H1 (cell line): ENCODE results near the gene CYP46A1. TPM values are rescaled to one million over a fixed set of nuclear protein-coding genes. Genes with fewer than 3 reads are reported as not detected.

Experiments used
- CBX5 ChIP-seq: fragments of 300-800, 300-1000 bp; sonication (generic); IDR thresholded peaks from 2 replicates; pipeline ENCODE4 v1.7.1; 2016; ENCODE audit warnings: antibody characterized with exemption, low read length, low read depth
- CBX8 ChIP-seq: fragments of 300-800, 300-1000 bp; sonication (generic); IDR thresholded peaks from 2 replicates; pipeline ENCODE4 v1.7.1; 2016; ENCODE audit warnings: low read depth, low read length, borderline replicate concordance
- CEBPB ChIP-seq: IDR thresholded peaks from 2 replicates; pipeline ENCODE4 v1.6.1; 2012; ENCODE audit warnings: low read depth, low read length
- EZH2 ChIP-seq: fragments of 200-600 bp; sonication (generic); IDR thresholded peaks from 2 replicates; pipeline ENCODE4 v1.7.1; 2012; ENCODE audit warnings: low read depth, mild to moderate bottlenecking, moderate library complexity, low read length, inconsistent platforms; ENCODE audit not compliant: severe bottlenecking
- KDM1A ChIP-seq: fragments of 200-600, 300-600 bp; sonication (generic); IDR thresholded peaks from 2 replicates; pipeline ENCODE4 v1.7.1; 2016; ENCODE audit warnings: mild to moderate bottlenecking, low read length, borderline replicate concordance
- RFX5 ChIP-seq: IDR thresholded peaks from 2 replicates; pipeline ENCODE4 v1.6.1; 2011; ENCODE audit warnings: low read depth, low read length, improper control_type of control experiment, borderline replicate concordance
- polyA plus RNA-seq, 7 experiments: library from polyadenylated mRNA; depleted of rRNA in 3 of 7; stranded (reverse) in 5 of 7; unstranded in 2 of 7; fragments of >200 nt in 5 of 7; fragments of 200-250 nt in 2 of 7; gene quantifications; 1 replicate in 5 of 7; 2 replicates in 1 of 7; 4 replicates in 1 of 7; pipeline versions ENCODE4 v1.2.1 to v1.2.3, GENCODE V29; 2011 to 2013; ENCODE audit warnings: missing spikeins in 2 of 7, mixed read lengths in 2 of 7
- total RNA-seq: library from RNA; stranded (reverse); fragmentation: NEBNext Ultra II Directional; extraction: Animal tissue kit (Norgen Biotek cat#: 25700); gene quantifications from 2 replicates; pipeline ENCODE4 v1.2.1, GENCODE V29; 2021
- TF ChIP-seq, protein P1 (sequence below): IDR thresholded peaks from 2 replicates; pipeline ENCODE4 v1.6.1; 2012; ENCODE audit warnings: low read length, inconsistent platforms

CYP46A1 gene
- total and polyA plus RNA-seq, 2 of the 8 experiments (the other 6 are each of a cell fraction or from before 2014, with no cell fraction given) = 0.41 to 1.3 TPM

DNA sequence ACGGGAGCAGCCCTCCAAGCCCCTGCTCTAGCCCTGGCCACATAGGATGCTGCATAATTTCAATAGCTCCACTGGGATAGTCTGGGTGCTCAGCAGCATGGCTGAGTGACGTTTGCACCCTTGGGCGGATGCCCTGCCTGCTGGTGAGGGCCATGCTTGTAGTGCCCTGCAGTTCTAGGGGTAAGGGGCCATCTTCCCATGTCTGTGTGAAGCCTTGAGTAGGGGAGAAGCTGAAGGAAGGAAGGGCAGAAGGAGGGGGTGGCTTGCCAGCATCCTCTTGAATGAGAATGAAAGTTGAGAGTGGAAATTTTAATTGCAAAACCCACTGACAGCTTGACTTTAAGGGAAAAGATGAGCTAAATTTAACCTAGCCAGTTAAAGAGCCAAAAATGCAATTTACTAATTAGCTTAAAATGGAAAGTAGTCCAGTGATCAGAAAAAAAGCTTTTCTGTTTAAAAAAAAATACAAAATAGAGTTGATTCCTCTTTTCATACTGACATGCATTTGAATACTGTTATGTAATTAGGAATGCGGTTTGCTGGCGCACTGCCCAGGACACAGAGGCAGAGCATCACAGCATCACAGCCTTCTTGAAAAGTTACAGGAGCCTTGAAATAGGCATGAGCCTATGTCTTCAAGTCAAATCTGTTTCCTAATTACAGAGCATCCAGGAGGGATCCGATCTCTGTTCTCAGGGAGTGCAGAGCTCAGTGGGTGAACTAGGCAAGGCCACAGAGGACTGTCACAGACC lies 90.6 kb downstream of the CYP46A1 start (continued):
- TF ChIP-seq, protein P1, sequence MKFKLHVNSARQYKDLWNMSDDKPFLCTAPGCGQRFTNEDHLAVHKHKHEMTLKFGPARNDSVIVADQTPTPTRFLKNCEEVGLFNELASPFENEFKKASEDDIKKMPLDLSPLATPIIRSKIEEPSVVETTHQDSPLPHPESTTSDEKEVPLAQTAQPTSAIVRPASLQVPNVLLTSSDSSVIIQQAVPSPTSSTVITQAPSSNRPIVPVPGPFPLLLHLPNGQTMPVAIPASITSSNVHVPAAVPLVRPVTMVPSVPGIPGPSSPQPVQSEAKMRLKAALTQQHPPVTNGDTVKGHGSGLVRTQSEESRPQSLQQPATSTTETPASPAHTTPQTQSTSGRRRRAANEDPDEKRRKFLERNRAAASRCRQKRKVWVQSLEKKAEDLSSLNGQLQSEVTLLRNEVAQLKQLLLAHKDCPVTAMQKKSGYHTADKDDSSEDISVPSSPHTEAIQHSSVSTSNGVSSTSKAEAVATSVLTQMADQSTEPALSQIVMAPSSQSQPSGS = no peak
- no peak for TF ChIP-seq RFX5
- no peak for TF ChIP-seq CBX8
- no peak for TF ChIP-seq CBX5
- TF ChIP-seq KDM1A = no peak
- no peak for TF ChIP-seq EZH2
- TF ChIP-seq CEBPB = no peak
